Activated CD4-positive, alpha-beta T cell treated with anti-CD3 and anti-CD28 coated beads, Interleukin-2, amount 10 ng/mL, durations not matched to agents 24 days and 14 days (primary cell): Measurements from ENCODE around the gene ENDOG. TPM values are rescaled to one million over a fixed set of nuclear protein-coding genes. Genes with fewer than 3 reads are reported as not detected.

Source experiments
- total RNA-seq: library from RNA; stranded (reverse); gene quantifications from 2 replicates; pipeline ENCODE4 v1.2.3, GENCODE V29; 2022

The ENDOG gene
- total RNA-seq, 1 donor from 2014 or later, result 23.3 TPM

Other genes starting within 250 kb of the ENDOG start
- gene DYNC2I2, start 161.7 kb upstream of the ENDOG start, total RNA-seq, result 47.4 and 47.7 TPM in 2 replicates
- 831 and 846 TPM in 2 replicates for gene SET, start 129.3 kb upstream of the ENDOG start, total RNA-seq
- gene PKN3, start 116.0 kb upstream of the ENDOG start, total RNA-seq, result 22.9 and 24.3 TPM in 2 replicates
- gene ZDHHC12, start 94.4 kb upstream of the ENDOG start, total RNA-seq, result 46.9 and 48.4 TPM in 2 replicates
- 12.3 and 14.4 TPM in 2 replicates for gene ZER1, start 46.6 kb upstream of the ENDOG start, total RNA-seq
- gene TBC1D13, start 31.2 kb upstream of the ENDOG start, total RNA-seq, result 19.2 and 19.9 TPM in 2 replicates
- gene SPOUT1, start 11.3 kb downstream of the ENDOG start, total RNA-seq, result 149 and 154 TPM in 2 replicates
- 11.7 and 14.4 TPM in 2 replicates for gene KYAT1, start 63.5 kb downstream of the ENDOG start, total RNA-seq
- 27.7 and 28.4 TPM in 2 replicates for gene LRRC8A, start 63.6 kb downstream of the ENDOG start, total RNA-seq
- gene PHYHD1, start 102.5 kb downstream of the ENDOG start, total RNA-seq, result 0.45 and 0.47 TPM in 2 replicates
- gene DOLK, start 129.1 kb downstream of the ENDOG start, total RNA-seq, result 15.2 and 15.9 TPM in 2 replicates
- 162 and 176 TPM in 2 replicates for gene NUP188, start 129.2 kb downstream of the ENDOG start, total RNA-seq
- 69.6 and 73.9 TPM in 2 replicates for gene SH3GLB2, start 209.8 kb downstream of the ENDOG start, total RNA-seq
- gene MIGA2, start 218.1 kb downstream of the ENDOG start, total RNA-seq, result 43.3 and 44.3 TPM in 2 replicates